NAMALWA (cell line): ENCODE results near the gene KLHL22.
"Not testable (repeated sequence)": the region's sequence is repeated elsewhere in the genome, so short reads cannot be mapped to it uniquely, and the experiment has no call there.

ENCODE experiments used
- DNase-seq: peaks from one replicate; pipeline ENCODE4 v3.0.0-alpha.2; 2015; ENCODE audit warnings: low spot score

The KLHL22 gene

GRCh38 chr22:20523086-20523983 lies 27.7 kb upstream of the KLHL22 start:
- DNase-seq, result no peak

GRCh38 chr22:20522134-20523004 lies 26.8 kb upstream of the KLHL22 start:
- no peak for DNase-seq

- DNase-seq, result no peak
Measured at GRCh38 chr22:20520093-20520511, 24.5 kb upstream of the KLHL22 start.

- DNase-seq, result no peak
Measured at GRCh38 chr22:20519558-20519957, 24.0 kb upstream of the KLHL22 start.

GRCh38 chr22:20517841-20518592 lies 22.4 kb upstream of the KLHL22 start:
- no peak for DNase-seq

GRCh38 chr22:20517422-20517821 lies 21.8 kb upstream of the KLHL22 start:
- DNase-seq, result no peak

- DNase-seq, result no peak
Measured at GRCh38 chr22:20516399-20516798, 20.8 kb upstream of the KLHL22 start.

- no peak for DNase-seq
Measured at GRCh38 chr22:20514658-20515406, 19.2 kb upstream of the KLHL22 start.

GRCh38 chr22:20511578-20512229 lies 16.1 kb upstream of the KLHL22 start:
- no peak for DNase-seq

- no peak for DNase-seq
Measured at GRCh38 chr22:20510811-20511577, 15.4 kb upstream of the KLHL22 start.

- peak; percentile 73 for DNase-seq
Measured at GRCh38 chr22:20509344-20510047, 13.9 kb upstream of the KLHL22 start.

GRCh38 chr22:20508815-20509271 lies 13.2 kb upstream of the KLHL22 start:
- peak; percentile 26 for DNase-seq

GRCh38 chr22:20508067-20508755 lies 12.6 kb upstream of the KLHL22 start:
- DNase-seq, result not testable (repeated sequence)

- peak; percentile 97 for DNase-seq
Measured at GRCh38 chr22:20507253-20508066, 11.9 kb upstream of the KLHL22 start, which contains the start of gene MED15. MED15 (plus strand) TSS chr22:20507610; CDS start chr22:20507679, 69 bp downstream.

GRCh38 chr22:20506543-20507252 lies 11.1 kb upstream of the KLHL22 start:
- DNase-seq, result no peak

GRCh38 chr22:20504293-20504922 lies 8.8 kb upstream of the KLHL22 start:
- not testable (repeated sequence) for DNase-seq

GRCh38 chr22:20503816-20504215 lies 8.2 kb upstream of the KLHL22 start:
- no peak for DNase-seq
